HEK293 (cell line): ENCODE measurements around the gene INPP5A.

Source experiments
- CTCF ChIP-seq: fragments of 450-650 bp; formaldehyde crosslinking; IDR thresholded peaks from 2 replicates; pipeline ENCODE4 v1.5.1; 2016; ENCODE audit warnings: missing biosample characterization, missing genetic modification characterization
- FEZF1 ChIP-seq: fragments of 450-650 bp; formaldehyde crosslinking; IDR thresholded peaks from 2 replicates; pipeline ENCODE4 v1.5.1; 2016; ENCODE audit warnings: missing biosample characterization, missing genetic modification characterization
- INSM2 ChIP-seq: fragments of 450-650 bp; formaldehyde crosslinking; IDR thresholded peaks from 2 replicates; pipeline ENCODE4 v1.5.1; 2016; ENCODE audit warnings: missing biosample characterization, missing genetic modification characterization
- ZBTB49 ChIP-seq: fragments of 450-650 bp; formaldehyde crosslinking; IDR thresholded peaks from 2 replicates; pipeline ENCODE4 v1.5.1; 2016; ENCODE audit warnings: missing biosample characterization, missing genetic modification characterization, low read depth
- ZNF292 ChIP-seq: fragments of 450-650 bp; formaldehyde crosslinking; IDR thresholded peaks from 2 replicates; pipeline ENCODE4 v1.5.1; 2016; ENCODE audit warnings: low read depth, missing biosample characterization, missing genetic modification characterization, borderline replicate concordance

- TF ChIP-seq INSM2 (tag by site-specific recombination) (no peak), ZNF292 (tag by site-specific recombination) (no peak), ZBTB49 (tag by site-specific recombination) (no peak), CTCF (tag by site-specific recombination) (no peak), FEZF1 (tag by site-specific recombination) (no peak)
Observed at GRCh38 chr10:132774181-132774901, 236.8 kb downstream of the INPP5A start.
